IPS DF 4.7 (cell line): ENCODE data around the gene GYPA.
A peak's percentile ranks its signal among the peaks of the same experiment; 100 is the strongest.
"Not testable (repeated sequence)": the region's sequence is repeated elsewhere in the genome, so short reads cannot be mapped to it uniquely, and the experiment has no call there.

Source experiments
- DNase-seq: peaks from one replicate; pipeline ENCODE4 v3.0.0-alpha.2; 2013; ENCODE audit warnings: low spot score; ENCODE audit errors: extremely low read depth

Gene GYPA

DNA sequence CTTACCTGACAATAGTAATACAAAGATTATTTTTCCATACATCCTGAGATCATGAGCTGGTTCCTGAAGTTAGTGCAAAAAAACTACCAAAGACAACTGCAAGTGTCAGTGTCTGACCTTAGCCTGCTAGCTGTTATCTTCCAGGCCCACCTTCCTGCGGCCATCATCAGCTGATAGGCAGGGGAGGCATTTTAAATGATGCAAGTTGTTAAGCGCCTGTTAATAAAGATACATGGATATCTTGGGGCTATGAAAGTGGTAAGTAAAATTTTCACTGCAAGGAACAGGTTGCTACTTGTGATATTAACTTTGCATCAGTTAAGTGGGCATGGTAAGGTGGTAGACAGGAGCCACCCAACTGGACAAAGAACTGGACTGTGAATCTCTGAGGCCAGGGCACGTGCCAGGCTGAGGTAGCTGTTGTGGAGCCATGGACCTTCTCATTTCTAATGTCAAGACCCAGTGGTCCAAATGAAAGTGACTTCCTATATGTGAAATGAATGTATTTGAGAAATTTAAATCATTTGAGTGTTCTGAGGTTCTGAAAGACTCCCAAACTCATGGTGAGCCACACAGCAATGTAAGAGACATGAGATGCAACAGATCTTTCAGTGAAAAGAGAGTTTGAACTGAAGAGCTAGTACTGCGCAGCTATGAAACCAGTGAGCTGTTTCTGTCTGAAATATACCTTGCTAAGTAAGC, at the start of gene GYPA:
TSS of gene GYPA (minus strand) at position 125 of the 702 bp plus-strand sequence. CDS start at position 42, 83 bp downstream.
- DNase-seq: not testable (repeated sequence)

DNA sequence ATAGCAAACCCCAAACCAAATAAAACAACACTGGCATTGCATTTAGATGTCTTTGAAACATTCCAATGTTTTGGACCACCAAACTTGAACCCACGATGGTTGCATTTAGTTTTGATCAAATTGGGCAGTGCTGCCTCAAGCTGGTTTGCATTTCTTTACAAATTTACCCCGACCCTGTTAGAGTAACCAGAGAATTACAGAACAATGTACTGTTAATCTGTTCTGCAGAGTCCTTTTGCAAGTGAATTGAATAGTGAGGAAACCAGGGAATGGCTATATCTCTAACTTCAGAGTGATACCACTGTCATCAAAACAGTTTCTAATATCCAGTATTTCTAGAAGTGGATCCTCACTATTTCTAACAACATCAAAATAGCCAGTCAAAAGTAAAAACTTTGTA, 49.5 kb upstream of the GYPA start:
- DNase-seq: no peak

DNA sequence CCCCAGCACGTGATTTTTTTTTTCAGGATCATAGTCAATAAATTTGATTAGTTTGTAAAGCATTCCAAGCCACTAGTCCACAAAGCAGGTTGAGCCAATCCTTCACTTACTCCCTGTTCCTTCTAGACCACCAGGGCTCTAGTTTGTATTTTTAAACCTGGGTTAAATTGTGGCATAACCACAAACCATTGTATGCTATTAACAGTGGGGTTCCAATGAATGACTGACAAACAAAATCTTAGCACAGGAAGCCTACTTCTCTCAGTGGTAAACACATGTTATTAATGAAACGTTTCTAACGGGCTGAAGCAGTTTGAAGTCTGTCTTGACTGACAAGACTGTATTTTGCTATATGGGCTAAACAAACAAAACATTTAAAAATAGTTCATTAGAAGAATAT, 48.6 kb upstream of the GYPA start:
- no peak for DNase-seq

DNA sequence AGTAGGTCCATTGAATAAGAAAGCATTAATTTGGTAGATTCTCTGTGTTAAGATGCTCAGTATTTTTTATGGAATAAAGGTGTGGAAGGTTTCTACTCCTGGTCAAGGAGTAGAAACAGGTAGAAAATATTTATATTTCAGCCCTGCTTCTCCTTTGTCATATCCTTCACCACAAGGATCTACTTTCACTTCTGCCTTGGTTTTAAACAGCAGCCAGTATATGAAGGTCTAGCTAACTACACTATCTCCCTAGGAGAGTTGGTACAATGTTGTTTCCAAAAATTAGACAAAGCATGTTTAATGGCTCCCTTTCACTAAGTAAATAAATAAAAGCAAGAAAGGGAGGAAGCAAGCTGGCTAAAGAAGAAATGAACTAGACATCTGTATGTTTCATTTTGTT, 44.6 kb upstream of the GYPA start:
- DNase-seq: no peak

DNA sequence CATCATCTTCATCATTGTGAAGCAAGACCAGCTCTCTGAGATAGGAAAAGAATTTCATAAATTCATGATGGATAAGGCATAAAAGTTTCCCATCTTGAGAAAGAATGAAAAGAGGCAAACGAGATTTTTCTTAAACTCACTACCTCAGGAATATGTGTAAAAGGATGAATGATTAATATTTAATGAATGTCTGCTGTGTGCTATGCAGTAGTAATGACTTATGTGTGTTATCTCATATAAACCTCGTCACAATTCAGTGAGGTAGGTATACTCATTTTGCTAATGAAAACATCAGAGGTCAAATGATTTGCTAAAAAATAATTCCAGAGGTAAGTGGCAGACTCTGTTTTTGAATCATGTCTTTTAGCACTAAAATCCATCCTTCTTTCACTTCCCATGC, 42.6 kb upstream of the GYPA start:
- DNase-seq: no peak

DNA sequence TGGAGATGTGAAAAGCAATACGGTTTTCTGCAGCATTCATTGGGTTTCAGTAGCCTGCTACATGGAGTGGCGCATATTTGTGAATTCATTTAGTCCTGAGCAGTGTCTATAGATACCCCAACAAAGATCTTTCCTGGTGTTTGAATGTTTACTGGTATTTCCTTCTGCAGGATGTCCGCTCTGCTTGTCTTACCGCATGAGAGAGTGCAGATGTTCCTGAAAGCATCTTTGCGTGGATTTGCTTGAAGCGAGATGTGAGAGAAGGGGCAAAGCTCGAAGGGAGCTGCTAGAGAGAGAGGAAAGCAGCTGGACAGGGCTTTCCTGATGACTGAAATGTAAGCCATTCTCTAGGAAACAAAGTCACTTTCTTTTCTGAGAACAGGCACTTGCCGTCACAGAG, 40.9 kb upstream of the GYPA start:
- no peak for DNase-seq

DNA sequence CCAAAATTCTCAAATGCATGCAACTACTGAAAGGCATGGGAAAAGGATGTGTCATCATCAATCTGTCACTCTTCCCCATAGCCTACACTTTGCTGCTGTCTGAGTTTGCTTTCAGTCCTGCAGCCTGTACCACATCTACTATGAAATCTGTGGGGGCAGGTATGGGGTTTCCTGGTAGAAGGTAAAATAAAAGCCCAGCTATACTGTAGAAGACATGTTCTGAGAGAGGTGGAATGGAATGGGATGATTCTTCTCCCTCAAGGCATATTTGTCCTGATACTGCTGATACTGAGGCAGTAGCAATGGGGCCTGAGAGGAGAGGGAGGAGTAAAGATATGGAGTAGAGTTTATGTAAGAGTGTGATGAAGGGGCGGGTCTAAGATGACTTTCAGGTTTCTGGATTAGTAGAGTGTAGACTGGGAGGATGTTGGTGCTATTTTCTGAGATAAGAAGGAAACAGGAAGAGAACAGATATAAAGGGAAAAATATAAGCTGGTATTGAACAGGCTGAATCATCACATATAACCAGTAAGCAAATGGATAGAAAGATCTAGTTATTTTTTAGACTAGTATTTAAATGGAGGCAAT, 38.7 kb upstream of the GYPA start:
- no peak for DNase-seq

DNA sequence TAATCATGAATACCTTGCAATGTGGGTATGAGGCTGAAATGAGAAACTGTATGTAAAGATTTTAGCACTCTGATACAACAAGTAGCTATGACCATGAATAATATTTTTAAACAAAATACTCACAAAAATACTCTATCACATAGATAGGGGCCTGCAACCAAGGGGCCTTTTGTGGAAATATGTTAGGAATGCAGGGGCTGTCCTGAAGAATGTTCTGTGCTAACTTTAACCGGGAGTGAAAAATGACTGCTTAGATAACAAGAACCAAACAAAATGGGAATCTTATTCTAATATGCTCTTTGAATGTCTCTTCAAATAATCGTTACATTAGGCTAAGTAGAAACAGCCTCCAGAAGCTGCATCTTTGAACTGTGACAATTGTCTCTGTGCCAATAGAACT, 37.9 kb upstream of the GYPA start:
- no peak for DNase-seq

DNA sequence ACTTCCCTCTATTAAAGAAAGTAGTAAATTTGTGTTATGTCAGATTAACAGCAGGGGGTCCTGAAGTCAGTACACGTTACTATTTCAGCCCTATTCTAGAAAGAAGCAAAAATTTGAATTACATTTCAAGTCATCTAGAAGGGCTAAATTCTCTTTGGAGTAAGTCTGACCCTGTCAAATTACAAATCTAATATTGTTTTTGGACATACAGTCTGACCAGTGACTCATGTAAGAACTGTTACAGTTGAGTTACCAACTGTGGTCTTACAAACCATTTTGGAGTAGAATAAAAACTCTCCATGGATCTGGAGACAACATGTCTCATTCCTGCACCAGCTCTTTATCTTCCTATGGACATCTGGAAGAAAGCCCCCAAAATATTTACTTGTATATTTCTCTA, 36.0 kb upstream of the GYPA start:
- no peak for DNase-seq

DNA sequence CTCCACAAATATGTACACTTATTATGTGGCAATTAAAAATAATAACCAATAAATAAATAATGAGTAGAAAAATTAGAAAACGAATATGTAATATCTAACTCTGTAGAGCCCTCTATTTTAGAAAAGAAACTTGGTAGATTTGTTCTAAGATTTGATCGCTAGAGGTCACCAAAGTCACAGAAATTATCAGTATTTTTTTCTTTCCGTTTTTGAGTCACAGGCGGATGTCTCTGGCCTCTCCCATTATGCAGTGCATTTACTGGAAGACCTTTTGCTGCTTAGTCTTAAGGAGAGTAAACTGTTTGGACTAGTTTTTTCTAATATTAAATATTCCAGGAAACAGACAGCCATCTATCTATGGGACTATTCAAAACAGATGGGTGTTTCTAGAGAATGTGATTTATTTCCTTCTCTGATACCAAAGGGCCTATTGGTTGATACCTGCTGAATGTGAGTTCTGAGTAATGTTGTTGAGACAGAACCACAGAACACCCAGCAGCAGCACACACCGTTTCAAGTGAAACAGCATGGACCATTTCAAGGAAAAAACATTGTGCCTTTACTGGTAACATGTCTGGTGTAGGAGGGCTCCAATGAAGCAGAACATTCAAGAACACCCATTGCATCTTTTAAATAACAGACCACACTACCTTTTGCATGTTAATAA, 34.0 kb upstream of the GYPA start:
- DNase-seq: no peak

DNA sequence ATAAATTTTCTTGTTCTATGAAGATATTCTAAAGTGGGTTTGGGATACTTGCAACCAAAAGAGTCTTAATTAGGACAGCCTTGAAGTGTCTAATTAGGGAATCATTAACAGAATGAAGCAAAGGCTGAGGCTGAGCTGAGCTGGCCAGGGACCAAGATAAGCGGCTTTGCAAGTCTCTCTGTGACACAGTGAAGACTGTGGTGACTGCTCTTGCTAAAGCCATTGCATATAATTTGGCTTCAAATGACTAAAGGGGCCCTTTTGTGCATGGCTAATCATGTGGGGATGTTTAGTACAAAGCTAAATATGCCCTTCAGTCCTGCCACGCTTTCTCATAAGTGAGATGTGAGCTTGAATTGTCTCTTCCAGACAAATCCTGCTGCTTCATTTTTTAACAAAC, 31.2 kb upstream of the GYPA start:
- DNase-seq: no peak

DNA sequence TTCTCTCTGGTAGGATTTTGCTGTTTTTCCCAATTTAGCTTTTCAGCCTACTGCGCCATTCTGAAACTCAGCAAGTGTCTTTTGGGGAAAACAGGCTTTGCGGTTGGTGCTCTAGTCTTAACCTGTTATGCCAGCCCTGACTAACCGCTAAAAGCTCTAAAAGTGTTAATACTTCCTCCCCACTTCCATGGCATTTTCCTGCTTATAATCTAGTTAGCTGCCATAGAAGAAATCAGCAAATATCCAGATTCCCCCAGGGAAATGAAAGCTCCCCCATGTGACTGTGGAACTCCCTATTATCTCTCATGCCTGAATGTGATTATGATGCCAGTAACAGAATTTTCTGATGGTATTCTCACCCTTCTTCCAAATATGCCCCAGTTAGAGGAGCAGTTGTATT, 28.7 kb upstream of the GYPA start:
- no peak for DNase-seq

DNA sequence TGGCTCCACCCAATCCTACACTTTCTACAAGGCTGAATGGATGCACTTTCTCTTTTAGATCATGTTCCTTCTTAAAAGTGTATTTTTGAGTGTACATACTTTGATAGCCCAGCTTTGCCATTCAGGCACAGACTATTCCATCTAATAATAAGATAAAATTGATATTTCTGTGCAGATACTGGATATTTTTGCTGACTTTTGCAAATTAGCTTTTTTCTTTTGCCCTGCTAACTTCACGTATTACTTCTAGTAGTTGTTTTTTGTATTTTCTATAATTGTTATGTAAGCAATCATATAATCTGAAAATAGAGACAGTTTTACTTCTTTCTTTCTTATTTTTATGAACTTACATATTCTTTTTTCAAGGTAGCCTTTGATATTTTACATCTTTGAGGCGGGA, 13.5 kb upstream of the GYPA start:
- DNase-seq: no peak

DNA sequence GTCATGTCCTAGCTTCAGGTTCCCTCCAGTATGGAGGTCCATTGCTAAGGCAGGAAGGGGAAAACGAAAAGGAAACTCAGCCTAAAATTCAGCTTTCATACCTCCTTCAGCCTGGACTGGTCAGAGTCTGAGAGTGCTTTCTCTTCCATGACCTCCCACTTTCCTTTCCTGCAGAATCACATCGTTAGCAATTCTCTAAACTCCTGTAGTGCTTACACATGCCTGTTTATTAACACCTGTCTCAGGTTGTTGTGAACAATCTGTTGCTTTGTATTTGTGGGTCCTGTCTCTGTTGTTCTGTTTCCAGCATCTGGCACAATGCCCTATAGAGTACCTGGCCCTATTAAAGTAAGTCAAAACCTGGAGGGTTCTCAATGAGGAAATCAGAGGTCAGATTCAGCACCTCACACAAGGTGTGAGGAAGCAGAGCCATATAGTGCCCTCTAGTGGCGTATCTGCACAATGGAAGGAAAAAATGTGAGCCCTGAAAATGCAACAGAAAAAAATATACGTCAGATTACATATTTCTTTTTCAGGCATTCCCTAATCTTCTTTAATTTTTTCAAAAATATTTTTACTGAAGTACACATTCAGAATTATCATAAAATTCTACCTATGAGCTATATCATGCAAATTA, 2.3 kb upstream of the GYPA start:
- DNase-seq: peak; percentile 9

DNA sequence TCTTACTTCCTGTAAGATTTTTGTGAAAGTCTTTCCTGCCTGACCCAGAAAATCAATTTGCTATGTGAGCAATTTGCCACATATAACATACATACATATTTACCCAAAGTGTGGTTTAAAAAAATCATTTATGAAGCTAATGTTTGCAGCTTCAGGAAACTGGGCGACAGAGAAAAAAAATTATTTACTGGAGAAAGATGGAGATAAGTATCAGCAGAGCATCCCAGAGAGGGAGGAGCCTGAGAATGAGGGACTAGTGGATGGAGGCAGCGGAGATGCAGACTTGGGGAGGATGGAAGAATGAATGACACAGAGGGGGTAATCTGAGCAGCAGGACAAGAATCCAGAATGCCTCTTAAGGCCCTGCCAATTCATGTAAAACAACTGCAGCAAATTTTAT, 975 bp upstream of the GYPA start:
- no peak for DNase-seq

DNA sequence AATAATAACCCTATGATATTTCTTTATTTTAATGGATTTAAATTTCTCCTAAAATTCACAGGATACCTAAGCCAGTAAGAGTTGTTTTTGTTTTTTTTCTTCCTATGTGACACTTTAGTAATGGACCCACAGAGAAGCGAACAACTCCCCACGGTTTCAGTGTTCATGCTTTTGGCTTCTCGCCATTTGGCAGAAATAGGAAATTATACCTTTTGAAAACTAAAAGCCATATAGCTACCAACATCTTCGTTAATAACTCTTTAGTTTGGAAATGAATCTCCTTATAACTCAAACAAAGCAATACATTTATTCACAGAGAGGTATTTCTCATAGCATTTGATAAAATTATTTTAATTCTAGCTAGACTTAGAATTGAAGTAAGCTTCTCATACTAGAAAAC, 527 bp downstream of the GYPA start:
- DNase-seq: not testable (repeated sequence)

DNA sequence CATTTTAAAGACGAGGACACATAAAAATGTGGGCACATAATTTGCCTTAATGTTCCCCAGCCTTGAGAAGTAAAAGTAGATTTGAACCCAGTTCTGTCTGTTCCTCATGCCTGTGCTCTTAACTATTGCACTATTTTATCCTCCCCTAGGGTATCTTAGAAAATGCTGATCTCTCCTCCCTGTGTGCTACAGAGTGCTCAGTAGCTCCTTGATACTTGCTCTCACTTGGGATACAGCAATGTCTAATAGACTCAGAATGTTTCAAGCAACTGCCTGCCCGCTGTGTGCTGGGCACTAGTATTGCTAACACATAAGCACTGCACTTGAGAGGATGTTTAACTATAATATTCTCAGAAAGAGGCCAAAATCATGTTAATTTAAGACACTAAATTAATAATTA, 971 bp downstream of the GYPA start:
- not testable (repeated sequence) for DNase-seq

DNA sequence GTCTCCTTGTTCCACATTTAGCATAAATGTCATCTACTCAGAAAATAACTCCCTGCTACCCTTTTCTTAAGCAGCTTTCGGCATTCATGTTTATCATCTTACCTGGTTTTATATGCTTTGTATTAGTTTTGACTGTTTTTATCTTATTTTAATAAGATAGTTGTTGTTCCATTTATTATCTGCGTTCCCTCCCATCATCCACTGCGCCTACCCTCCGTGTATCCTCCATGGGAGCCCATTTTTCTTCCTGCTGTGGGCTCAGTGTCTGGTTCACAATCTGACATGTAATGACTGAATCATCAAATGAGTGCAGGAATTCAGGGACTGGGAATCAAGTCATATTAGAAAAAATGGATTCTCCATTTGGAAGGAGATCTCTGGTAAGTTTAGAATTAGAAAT, 2.3 kb downstream of the GYPA start:
- DNase-seq: not testable (repeated sequence)

DNA sequence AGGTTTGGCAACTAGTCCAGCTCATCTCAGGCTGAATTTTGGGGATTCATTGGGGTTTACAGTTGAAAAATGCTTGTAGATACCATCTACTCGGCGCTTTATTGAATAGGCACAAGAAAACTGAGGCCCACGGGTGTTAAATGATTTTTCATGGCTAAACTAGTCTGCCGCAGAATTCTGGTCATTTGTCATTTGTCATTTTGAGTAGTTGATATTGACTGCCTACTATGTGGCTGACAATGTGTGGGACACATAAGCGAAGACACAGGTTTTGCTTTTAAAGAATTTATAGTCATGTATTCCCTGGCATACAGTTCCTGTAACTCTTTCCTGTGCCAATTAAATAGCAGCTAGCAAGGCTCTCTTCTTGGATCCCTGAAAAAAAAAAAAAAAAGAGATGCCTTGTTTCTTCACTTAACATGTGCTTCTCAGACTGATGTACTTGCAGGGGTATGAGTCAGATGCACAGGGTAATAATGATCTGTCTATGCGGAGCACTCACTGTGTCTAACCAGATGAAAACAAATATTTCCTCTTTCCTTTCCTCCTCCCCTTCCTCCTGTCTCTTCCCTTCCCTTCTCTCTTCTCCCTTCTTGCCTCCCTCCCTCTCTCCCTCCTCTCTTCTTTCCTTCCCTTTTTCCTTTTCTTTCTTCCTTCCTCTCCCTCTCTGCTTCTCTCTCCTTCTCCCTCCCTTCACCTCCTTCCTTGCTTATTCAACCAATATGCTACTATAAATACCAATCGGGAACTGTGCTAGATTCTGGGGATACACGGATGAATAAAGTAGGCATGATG, 3.2 kb downstream of the GYPA start:
- not testable (repeated sequence) for DNase-seq

DNA sequence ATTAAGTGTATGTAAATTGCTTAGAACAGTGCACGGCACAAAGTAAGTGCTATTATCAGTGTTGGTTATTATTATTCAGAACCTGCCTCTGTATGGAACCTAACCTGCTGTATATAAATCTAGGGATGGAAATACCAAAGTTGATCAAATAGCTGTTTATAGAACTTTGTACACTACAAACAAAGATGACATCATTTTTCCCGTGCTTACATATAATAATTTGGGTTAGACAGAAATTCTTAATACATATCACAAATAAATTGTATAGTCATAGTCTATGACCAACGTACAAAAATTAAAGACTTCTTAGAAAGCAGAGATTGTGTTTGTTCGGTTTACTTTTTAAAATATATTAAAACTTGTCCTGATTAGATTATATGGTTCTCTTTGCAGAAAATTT, 4.3 kb downstream of the GYPA start:
- not testable (repeated sequence) for DNase-seq

DNA sequence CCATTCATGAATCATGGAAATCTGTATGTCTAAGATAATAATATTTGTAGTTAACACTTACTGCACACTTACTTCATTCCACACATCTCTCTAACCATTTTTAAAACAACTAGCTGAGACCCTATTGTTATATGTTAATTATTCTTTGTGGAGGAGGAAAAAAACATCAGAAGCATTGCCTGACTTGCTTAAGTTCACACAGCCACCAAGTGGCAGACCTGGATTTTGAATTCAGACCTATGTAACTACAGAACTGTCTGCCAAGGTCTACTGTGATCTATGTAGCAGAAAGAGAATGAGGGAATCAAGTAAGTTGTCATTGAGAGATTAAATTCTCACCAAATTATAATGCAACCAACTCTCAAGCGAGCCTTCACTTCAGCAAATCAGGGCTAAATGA, 10.4 kb downstream of the GYPA start:
- not testable (repeated sequence) for DNase-seq
